K562 (cell line): Measurements from ENCODE around the gene TUBB6.

Experiments used
- CEBPB ChIP-seq: fragments of 450-650 bp; IDR thresholded peaks from 2 replicates; pipeline ENCODE4 v1.6.1; 2016; ENCODE audit warnings: missing genetic modification characterization, missing compliant biosample characterization
- CREB5 ChIP-seq: fragments of 250-450 bp; sonication (Bioruptor Pico); IDR thresholded peaks from 2 replicates; pipeline ENCODE4 v1.5.0; 2020; ENCODE audit warnings: mild to moderate bottlenecking
- FOXP1 ChIP-seq: sonication (generic); formaldehyde crosslinking; IDR thresholded peaks from 2 replicates; pipeline ENCODE4 v1.8.0; 2022; ENCODE audit warnings: mild to moderate bottlenecking, missing genetic modification reagents
- HMGXB4 ChIP-seq: sonication (generic); formaldehyde crosslinking; IDR thresholded peaks from 2 replicates; pipeline ENCODE4 v1.8.1; 2023; ENCODE audit warnings: mild to moderate bottlenecking, missing genetic modification reagents
- MYBL2 ChIP-seq, 2 experiments: fragments of 450-650 bp in 1 of 2; sonication (generic) in 1 of 2; formaldehyde crosslinking in 1 of 2; IDR thresholded peaks; 2 replicates each; pipeline versions ENCODE4 v1.6.1 to v1.8.1; 2017 to 2022; ENCODE audit warnings: borderline replicate concordance in 1 of 2, inconsistent platforms in 1 of 2, low read depth in 1 of 2, mild to moderate bottlenecking in 1 of 2, missing genetic modification reagents in 1 of 2, moderate library complexity in 1 of 2
- POLR2A ChIP-seq: fragments of 450-650 bp; conservative IDR thresholded peaks from 2 replicates; pipeline ENCODE4 v1.6.1; 2016
- SIX5 ChIP-seq, 2 experiments: IDR thresholded peaks; 2 replicates each; pipeline ENCODE4 v1.6.1; 2011; ENCODE audit warnings: low read length in 2 of 2, borderline replicate concordance in 1 of 2, low read depth in 1 of 2, mild to moderate bottlenecking in 1 of 2, moderate library complexity in 1 of 2; ENCODE audit not compliant: insufficient read depth in 1 of 2
- SMARCC2 ChIP-seq: fragments of 450-650 bp; IDR thresholded peaks from 2 replicates; pipeline ENCODE4 v1.6.1; 2017; ENCODE audit warnings: antibody characterized with exemption, moderate library complexity, mild to moderate bottlenecking, low read depth
- SP1 ChIP-seq: sonication (generic); formaldehyde crosslinking; IDR thresholded peaks from 2 replicates; pipeline ENCODE4 v1.8.1; 2022; ENCODE audit warnings: mild to moderate bottlenecking, missing genetic modification reagents
- XRCC5 ChIP-seq: fragments of 200-400 bp; formaldehyde crosslinking; IDR thresholded peaks from 2 replicates; pipeline ENCODE4 v1.6.1; 2017; ENCODE audit warnings: low read depth, mild to moderate bottlenecking, low read length
- ZKSCAN8 ChIP-seq: fragments of 200-800 bp; sonication (Bioruptor generic); IDR thresholded peaks from 2 replicates; pipeline ENCODE4 v1.6.1; 2016; ENCODE audit warnings: missing genetic modification characterization, missing compliant biosample characterization
- TF ChIP-seq, protein P1 (sequence below), 3 experiments: IDR thresholded peaks in 2 of 3; conservative IDR thresholded peaks in 1 of 3; 2 replicates each; pipeline ENCODE4 v1.5.1; 2011 to 2012; ENCODE audit warnings: low read length in 3 of 3, mild to moderate bottlenecking in 3 of 3, control low read depth in 2 of 3, improper control_type of control experiment in 1 of 3, inconsistent platforms in 1 of 3, low read depth in 1 of 3, mixed read lengths in 1 of 3, moderate library complexity in 1 of 3; ENCODE audit not compliant: insufficient read depth in 2 of 3

DNA sequence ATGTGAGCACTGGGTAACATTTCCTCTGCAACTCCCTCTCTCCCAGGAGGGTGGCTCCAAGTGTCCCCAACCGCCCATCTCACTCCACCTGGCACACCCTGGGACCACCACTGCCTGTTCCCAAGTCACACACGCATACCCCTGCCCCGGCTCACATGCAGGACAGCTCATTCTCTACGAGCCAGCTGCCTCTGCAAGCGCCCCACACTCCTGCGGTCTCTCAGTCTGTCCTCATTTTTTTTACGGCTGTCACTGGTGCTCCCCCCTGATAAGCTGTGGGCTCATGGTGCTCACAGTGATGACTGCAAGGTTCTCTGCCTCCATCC is 38.2 kb downstream of the TUBB6 start:
- TF ChIP-seq, protein P1, sequence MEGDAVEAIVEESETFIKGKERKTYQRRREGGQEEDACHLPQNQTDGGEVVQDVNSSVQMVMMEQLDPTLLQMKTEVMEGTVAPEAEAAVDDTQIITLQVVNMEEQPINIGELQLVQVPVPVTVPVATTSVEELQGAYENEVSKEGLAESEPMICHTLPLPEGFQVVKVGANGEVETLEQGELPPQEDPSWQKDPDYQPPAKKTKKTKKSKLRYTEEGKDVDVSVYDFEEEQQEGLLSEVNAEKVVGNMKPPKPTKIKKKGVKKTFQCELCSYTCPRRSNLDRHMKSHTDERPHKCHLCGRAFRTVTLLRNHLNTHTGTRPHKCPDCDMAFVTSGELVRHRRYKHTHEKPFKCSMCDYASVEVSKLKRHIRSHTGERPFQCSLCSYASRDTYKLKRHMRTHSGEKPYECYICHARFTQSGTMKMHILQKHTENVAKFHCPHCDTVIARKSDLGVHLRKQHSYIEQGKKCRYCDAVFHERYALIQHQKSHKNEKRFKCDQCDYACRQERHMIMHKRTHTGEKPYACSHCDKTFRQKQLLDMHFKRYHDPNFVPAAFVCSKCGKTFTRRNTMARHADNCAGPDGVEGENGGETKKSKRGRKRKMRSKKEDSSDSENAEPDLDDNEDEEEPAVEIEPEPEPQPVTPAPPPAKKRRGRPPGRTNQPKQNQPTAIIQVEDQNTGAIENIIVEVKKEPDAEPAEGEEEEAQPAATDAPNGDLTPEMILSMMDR (IDR thresholded peaks at IDR 0.05 in 2 of 3, conservative IDR thresholded peaks at IDR 0.05 in 1 of 3; ENCODE audit: insufficient read depth in 2 of 3, low read depth in 1 of 3, low read length in 3 of 3), result no peak
- TF ChIP-seq SMARCC2 (no peak), XRCC5 (no peak), CREB5 (CRISPR knock-in tag) (no peak), ZKSCAN8 (CRISPR knock-in tag) (no peak), SIX5 (IDR thresholded peaks at IDR 0.05; ENCODE audit: borderline replicate concordance in 1 of 2, insufficient read depth in 1 of 2, low read depth in 1 of 2, low read length in 2 of 2) (no peak), HMGXB4 (no peak), CEBPB (tag) (no peak), POLR2A (no peak), SP1 (CRISPR knock-in tag) (no peak), MYBL2 (IDR thresholded peaks at IDR 0.05; ENCODE audit: low read depth) (no peak), MYBL2 (CRISPR knock-in tag; IDR thresholded peaks at IDR 0.05; ENCODE audit: borderline replicate concordance) (no peak), FOXP1 (CRISPR knock-in tag) (no peak)
